Activated T-cell treated with anti-CD3 and anti-CD28 coated beads, Interleukin-2, amount 50 U/mL, for 4 hours (primary cell): ENCODE data around the gene IGF2R. TPM values are rescaled to one million over a fixed set of nuclear protein-coding genes. Genes with fewer than 3 reads are reported as not detected.

Source experiments
- ATAC-seq, 2 donors: fragments of 200-7000 bp; cut with Tn5 transposase; one replicate each; pipeline ENCODE4 v1.10.0; 2021
- DNase-seq: peaks from one replicate; pipeline ENCODE4 v3.0.0-alpha.2; 2020
- H3K27me3 Mint-ChIP-seq: one replicate; pipeline ENCODE4 v1.8.0; 2021; ENCODE audit warnings: low read depth, mixed read lengths
- H3K36me3 Mint-ChIP-seq: one replicate; pipeline ENCODE4 v1.8.0; 2022; ENCODE audit warnings: mixed read lengths; ENCODE audit not compliant: insufficient read depth
- H3K4me1 Mint-ChIP-seq: one replicate; pipeline ENCODE4 v1.8.0; 2021; ENCODE audit warnings: low read depth, mixed read lengths
- H3K4me3 Mint-ChIP-seq: one replicate; pipeline ENCODE4 v1.8.0; 2021; ENCODE audit warnings: mild to moderate bottlenecking, moderate library complexity, mixed read lengths
- H3K9me3 Mint-ChIP-seq: one replicate; pipeline ENCODE4 v1.8.0; 2021; ENCODE audit warnings: mixed read lengths
- total RNA-seq, 3 donors: library from RNA; stranded (reverse); gene quantifications; one replicate each; pipeline ENCODE4 v1.2.1, GENCODE V29; 2021

The IGF2R gene
- total RNA-seq, 3 donors from 2014 or later: 44.9 to 65.3 (median 58.2) TPM

DNA sequence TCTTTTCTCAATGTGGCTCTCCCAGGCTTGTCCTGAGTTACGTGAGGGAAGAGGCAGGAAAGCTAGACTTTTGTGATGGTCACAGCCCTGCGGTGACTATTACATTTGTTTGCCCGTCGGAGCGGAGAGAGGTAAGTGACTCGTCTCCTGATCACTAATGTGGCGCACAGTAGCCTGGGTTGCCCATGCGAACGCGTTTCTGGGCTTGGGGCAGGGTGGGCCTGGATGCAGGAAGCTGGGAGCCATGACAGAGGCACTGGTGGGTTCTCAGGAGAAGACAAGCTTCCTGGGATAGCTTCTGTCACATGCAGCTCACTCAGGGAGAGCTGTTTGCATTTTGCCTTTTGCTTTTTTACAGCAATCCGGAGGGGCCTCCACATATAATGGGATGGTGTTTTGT is 60.6 kb downstream of the IGF2R start:
- DNase-seq: no peak
- Mint-ChIP-seq H3K36me3 (peaks cover 65% of the 10 kb centered on the region), H3K27me3 (no peaks in the 10 kb centered on the region), H3K4me1 (peaks cover 5% of the 10 kb centered on the region), H3K9me3 (no peaks in the 10 kb centered on the region), H3K4me3 (no peak overlapping the region)
- no peak for ATAC-seq

DNA sequence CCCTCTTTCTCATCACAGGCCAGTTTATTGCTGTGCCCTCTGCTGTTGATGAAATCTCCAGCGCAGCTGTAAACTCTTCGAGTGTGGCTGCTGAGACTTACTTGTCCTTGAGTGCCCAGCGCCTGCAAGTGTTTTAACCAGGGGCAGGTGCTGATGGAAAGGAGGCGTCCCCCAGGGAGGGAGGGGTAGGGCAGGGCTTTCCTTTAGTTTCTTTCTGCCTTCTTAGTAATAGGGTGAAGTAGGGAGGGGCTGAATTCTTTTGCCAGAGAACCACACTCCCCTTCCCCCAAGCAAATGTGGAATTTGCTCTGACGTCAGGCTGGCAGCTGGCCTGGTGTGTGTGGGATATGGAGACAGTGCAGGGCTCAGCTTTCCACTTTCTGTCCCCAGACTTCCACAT is 61.2 kb downstream of the IGF2R start:
- Mint-ChIP-seq H3K4me1 (peaks cover 5% of the 10 kb centered on the region), H3K4me3 (no peak overlapping the region), H3K9me3 (no peaks in the 10 kb centered on the region), H3K36me3 (peaks cover 68% of the 10 kb centered on the region), H3K27me3 (no peaks in the 10 kb centered on the region)
- ATAC-seq: no peak
- no peak for DNase-seq

DNA sequence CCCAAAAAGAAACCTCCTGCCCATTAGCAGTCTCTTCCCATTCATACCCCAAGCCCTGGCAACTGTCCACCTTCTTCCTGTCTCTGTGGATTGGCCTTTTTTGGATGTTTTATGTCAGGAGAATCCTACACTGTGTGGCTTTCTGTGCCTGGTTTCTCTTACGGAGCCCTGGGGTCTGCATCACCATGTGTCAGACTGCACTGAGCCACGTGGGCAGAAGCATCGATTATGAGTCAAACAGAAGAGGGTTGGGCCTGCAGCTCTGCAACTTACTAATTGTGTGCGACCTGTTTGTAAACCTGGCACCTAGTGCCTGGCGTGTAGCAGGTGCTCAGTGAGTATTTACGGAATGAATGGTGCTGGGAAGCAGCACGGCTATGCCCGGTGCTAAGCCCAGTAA is 62.6 kb downstream of the IGF2R start:
- Mint-ChIP-seq H3K4me1 (peaks cover 7% of the 10 kb centered on the region), H3K36me3 (peaks cover 73% of the 10 kb centered on the region), H3K9me3 (no peaks in the 10 kb centered on the region), H3K27me3 (no peaks in the 10 kb centered on the region), H3K4me3 (no peak overlapping the region)
- no peak for DNase-seq
- ATAC-seq: peak in 1 of 2 donors; percentile 25

DNA sequence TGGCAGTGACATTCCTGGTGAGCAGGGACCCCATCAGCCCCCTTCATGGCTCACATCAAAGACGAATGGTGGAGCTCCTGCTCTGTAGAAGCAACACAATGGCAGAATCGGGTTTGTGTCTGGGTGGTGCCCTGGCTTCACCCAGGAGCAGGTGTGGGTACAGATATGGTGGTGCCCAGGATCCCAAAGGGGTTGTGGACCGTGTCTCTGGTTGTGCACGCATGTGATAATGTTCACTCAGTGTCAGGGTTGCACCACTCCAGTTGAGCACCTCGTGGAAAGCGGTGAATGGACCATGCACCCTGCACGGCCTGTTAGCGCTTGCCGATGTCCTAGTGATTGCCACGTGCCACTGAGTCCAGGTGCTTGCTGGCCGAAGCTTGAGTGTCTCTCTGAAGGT is 63.0 kb downstream of the IGF2R start:
- H3K4me1 Mint-ChIP-seq: peaks cover 7% of the 10 kb centered on the region
- no peak overlapping the region for H3K4me3 Mint-ChIP-seq
- DNase-seq: no peak
- no peaks in the 10 kb centered on the region for H3K27me3 Mint-ChIP-seq
- ATAC-seq: no peak
- peaks cover 73% of the 10 kb centered on the region for H3K36me3 Mint-ChIP-seq
- no peaks in the 10 kb centered on the region for H3K9me3 Mint-ChIP-seq

DNA sequence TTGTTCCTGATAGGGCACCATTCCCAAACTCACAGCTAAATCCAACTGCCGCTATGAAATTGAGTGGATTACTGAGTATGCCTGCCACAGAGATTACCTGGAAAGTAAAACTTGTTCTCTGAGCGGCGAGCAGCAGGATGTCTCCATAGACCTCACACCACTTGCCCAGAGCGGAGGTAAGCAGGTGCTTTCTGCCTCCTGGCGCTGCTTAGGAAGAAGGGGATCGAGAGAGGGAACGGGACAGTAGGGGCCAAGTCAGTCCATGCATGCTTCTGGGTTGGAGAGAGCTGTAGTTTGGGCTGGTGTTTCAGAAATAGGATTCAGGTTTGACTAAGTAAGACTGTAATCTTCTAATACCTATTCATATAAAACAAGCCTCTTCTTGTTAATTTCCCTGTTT is 63.7 kb downstream of the IGF2R start:
- Mint-ChIP-seq H3K4me3 (no peak overlapping the region), H3K27me3 (no peaks in the 10 kb centered on the region), H3K4me1 (peaks cover 7% of the 10 kb centered on the region), H3K9me3 (no peaks in the 10 kb centered on the region), H3K36me3 (peaks cover 71% of the 10 kb centered on the region)
- DNase-seq (no peak), ATAC-seq (no peak)

DNA sequence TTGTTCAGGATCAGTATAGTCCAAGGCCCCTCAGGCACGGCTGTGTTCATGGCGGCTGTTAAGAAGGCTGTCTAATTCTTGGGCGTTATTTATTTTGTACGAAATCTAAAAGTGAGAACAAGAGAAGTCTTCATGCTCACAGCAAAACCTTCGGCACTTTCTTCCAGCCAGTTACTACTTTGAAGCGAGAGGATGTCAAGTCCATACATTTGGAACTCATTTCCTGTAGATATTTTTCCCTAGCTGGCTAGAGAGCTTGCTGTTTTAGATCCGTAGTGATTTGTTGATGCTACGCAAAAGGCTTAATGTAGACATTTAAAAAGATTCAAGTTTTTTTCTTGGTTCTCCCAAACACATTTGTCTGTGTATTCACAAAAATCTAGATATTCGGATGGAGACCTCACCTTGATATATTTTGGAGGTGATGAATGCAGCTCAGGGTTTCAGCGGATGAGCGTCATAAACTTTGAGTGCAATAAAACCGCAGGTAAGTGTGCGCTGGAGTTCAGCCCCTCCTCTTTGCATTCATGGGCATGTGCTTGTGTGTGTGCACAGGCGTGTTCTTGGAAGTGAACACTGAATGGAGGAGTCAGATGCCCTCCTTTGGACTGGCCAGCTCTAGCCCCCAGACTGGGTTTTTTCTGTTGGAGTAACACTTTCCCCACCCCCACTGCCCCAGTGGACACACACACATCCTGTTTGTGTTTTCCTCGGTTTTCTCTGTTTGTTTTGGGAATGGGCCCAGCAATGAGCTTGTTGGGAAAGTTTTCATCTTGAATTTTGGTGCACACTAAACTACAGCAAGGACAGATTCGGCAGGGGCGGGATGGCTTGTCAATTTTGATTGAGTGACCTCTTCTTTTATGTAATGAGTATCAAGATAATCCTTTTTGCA is 65.4 kb downstream of the IGF2R start:
- ATAC-seq (no peak), DNase-seq (no peak)
- Mint-ChIP-seq H3K4me3 (no peak overlapping the region), H3K9me3 (no peaks in the 10 kb centered on the region), H3K36me3 (peaks cover 60% of the 10 kb centered on the region), H3K27me3 (no peaks in the 10 kb centered on the region), H3K4me1 (peaks cover 10% of the 10 kb centered on the region)

DNA sequence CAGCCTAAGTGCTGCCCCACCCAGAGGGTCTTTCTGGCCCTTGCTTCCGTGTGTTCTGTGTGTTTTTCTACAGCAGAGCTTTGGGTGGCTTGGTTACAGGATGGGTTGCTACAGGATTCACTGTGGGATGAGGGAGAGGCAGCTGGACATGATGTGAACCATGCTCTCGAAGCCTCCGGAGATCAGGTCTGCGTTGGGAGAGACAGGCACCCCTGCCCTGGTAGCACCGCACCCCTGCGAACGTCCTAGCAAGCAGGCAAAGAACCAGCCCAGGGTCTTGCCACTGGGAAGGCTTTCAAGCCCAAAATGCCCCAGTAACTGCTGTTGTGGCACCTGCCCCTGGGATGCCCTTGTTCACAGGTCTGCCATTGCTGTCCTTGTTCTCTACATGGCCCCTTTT is 66.4 kb downstream of the IGF2R start:
- H3K27me3 Mint-ChIP-seq: no peaks in the 10 kb centered on the region
- no peak overlapping the region for H3K4me3 Mint-ChIP-seq
- DNase-seq: no peak
- peaks cover 53% of the 10 kb centered on the region for H3K36me3 Mint-ChIP-seq
- no peaks in the 10 kb centered on the region for H3K9me3 Mint-ChIP-seq
- peaks cover 12% of the 10 kb centered on the region for H3K4me1 Mint-ChIP-seq
- ATAC-seq: no peak

DNA sequence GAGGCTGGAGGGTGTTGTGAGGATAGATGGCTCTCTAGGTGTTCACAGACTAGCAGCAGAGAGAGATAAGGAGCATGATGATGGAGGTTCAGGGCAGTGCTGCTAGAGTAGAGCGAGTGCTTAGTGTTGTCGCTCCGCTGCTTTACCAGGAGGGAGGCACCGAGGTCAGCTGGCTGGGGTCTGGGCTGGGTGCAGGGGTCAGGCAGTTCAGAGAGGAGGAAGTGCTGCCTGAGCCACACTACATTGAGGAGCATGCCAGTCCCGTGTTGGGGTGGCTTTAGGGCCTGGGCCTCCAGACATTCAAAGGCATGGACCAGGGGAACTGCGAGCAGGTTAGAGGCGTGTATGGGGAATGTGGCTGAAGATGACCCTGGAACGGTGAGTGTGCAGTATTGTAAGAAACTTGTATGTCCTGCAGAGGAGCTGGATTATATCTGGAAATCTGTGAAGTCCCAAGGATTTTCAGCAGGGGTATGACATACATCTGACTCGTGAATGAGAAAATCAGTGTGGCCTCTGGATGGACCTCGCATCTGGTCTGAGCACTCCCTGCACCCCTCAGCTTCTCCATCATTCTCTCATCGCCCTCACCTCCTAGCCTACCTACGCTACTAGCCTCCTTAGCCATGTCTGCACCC is 66.9 kb downstream of the IGF2R start:
- H3K27me3 Mint-ChIP-seq: no peaks in the 10 kb centered on the region
- ATAC-seq (no peak), DNase-seq (no peak)
- no peak overlapping the region for H3K4me3 Mint-ChIP-seq
- H3K36me3 Mint-ChIP-seq: peaks cover 52% of the 10 kb centered on the region
- H3K4me1 Mint-ChIP-seq: peaks cover 12% of the 10 kb centered on the region
- H3K9me3 Mint-ChIP-seq: no peaks in the 10 kb centered on the region

DNA sequence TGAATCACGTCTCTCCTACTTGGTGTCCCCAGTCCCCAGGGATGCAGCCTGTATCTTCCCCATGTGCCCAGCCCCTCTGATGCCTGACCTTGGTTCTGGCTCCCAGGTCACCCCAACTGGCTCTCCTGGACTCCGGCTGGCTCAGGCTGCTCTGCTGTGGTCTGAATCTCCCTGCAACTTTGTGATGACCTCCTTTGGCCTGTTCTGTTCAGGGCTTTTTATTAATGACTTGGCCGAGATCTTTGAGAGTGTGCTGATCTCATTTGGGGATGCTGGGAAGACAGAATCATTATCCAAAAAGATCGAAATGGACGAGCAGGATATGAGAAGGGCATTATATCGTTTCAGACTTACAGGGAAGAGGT is 67.4 kb downstream of the IGF2R start:
- Mint-ChIP-seq H3K36me3 (peaks cover 55% of the 10 kb centered on the region), H3K4me1 (peaks cover 12% of the 10 kb centered on the region)

DNA sequence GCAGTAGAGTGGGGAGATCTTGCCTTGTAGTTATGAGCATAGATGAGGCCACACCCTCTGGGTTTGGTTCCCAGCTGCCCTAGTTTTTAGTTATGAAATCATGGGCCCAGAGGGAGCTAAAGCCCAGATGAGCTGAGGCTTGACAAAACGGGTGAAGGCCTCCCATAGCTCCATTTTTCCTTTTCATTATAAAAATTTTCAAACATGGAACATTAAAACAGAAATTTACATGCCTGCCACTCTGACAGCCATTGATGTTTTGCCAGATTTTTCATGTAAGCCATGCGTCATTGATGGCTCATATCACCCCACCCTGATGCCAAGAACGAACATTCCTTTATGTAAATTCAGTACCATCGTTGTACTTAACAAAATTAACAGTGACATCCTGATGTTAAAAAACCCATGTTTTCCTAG is 67.9 kb downstream of the IGF2R start:
- Mint-ChIP-seq H3K4me1 (peaks cover 12% of the 10 kb centered on the region), H3K36me3 (peaks cover 50% of the 10 kb centered on the region), H3K9me3 (no peaks in the 10 kb centered on the region), H3K4me3 (no peak overlapping the region), H3K27me3 (no peaks in the 10 kb centered on the region)
- DNase-seq (no peak), ATAC-seq (no peak)

More for the DNA sequence above, 67.4 kb downstream of the IGF2R start:
- H3K9me3 Mint-ChIP-seq: no peaks in the 10 kb centered on the region
- H3K4me3 Mint-ChIP-seq: no peak overlapping the region
- DNase-seq (no peak), ATAC-seq (no peak)
- H3K27me3 Mint-ChIP-seq: no peaks in the 10 kb centered on the region

DNA sequence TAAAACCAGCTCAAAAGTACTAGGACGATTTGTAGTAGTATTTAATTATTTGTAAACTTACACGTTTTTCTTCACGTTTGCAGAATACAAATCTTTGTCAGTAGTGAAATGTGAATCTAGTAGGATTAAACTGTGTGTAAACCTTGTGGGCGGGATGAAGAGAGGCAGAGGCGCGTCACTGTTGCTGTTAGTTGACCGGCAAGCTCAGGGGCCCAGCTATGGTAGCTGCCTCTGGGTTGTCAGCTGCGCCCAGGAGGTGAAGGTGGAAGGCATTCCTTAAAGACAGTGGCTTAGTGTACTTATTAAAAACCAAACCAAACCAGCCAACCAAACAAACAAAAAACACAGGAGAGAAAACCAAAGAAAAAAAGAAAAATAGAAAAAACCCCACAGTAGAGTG is 69.6 kb downstream of the IGF2R start:
- H3K9me3 Mint-ChIP-seq: no peaks in the 10 kb centered on the region
- peaks cover 12% of the 10 kb centered on the region for H3K4me1 Mint-ChIP-seq
- no peak overlapping the region for H3K4me3 Mint-ChIP-seq
- peaks cover 48% of the 10 kb centered on the region for H3K36me3 Mint-ChIP-seq
- no peaks in the 10 kb centered on the region for H3K27me3 Mint-ChIP-seq
- DNase-seq: no peak
- ATAC-seq: no peak

DNA sequence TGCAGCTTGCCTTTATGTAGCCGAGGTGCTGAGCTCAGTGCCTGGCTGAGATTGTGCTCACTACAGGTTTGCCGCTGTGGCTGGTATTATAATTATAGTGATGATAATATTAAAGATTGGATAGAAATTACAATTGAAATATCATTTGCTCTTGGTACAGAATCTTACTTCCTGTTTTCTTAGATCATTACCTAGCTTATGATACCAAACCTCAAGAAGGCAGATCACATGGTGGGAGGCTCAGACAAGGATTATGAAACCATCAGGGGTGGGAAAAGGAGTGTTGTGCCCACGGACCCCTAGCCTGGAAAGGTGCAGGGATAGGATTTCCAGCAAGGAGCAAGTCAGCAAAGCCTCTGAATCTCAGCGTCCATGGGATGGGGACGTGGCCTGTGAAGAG is 70.6 kb downstream of the IGF2R start:
- no peak for ATAC-seq
- Mint-ChIP-seq H3K4me1 (peaks cover 12% of the 10 kb centered on the region), H3K4me3 (no peak overlapping the region), H3K27me3 (no peaks in the 10 kb centered on the region), H3K9me3 (no peaks in the 10 kb centered on the region), H3K36me3 (peaks cover 42% of the 10 kb centered on the region)
- no peak for DNase-seq

DNA sequence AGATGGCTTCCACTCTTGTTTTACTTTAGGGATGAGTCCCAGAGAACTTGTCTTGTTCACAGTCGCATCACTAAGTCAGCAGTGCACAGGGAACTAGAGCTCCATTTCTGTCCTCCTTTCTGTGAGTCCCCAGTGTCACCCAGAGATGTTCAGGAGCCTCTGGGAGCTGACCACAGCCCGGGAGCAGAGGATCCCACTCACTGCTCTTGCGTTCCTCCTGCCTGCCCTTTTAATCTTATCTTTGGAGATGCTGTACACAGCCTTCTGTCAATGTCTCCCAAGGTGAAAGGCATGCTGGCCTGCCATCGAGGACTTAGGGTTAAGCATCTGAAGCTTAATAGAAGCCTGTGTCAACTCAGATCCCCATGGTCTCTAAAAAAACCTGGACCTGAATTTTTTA is 71.2 kb downstream of the IGF2R start:
- peaks cover 44% of the 10 kb centered on the region for H3K36me3 Mint-ChIP-seq
- peaks cover 12% of the 10 kb centered on the region for H3K4me1 Mint-ChIP-seq
- no peaks in the 10 kb centered on the region for H3K27me3 Mint-ChIP-seq
- H3K9me3 Mint-ChIP-seq: no peaks in the 10 kb centered on the region
- ATAC-seq: no peak
- no peak for DNase-seq
- no peak overlapping the region for H3K4me3 Mint-ChIP-seq

DNA sequence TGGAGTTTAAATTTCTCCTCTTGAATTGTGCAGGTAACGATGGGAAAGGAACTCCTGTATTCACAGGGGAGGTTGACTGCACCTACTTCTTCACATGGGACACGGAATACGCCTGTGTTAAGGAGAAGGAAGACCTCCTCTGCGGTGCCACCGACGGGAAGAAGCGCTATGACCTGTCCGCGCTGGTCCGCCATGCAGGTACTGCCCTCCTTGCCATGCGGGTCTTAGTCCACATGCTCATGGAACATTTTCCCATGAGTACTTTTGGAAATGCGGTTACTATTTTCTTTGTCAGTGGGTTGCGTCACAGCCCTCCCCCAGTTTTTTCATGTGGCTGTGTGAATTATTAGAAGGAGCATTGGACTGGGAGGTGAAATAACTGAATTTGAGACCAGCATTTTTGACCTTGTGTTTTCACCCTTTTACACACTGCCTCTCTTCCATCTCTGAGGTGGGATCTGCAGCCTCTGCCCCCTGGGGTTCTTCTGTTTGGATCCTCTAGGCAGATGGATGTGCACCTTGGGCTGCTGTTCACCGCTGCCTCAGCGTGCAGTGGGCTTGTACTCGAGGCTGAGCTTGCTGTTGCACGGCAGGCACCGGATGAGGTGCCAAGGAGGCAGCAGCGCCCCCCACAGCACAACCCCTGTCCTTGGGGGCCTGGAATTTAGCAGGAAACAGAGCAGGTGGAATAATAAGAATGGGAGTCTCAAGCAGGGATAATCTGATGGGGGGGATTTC is 71.8 kb downstream of the IGF2R start:
- Mint-ChIP-seq H3K9me3 (no peaks in the 10 kb centered on the region), H3K27me3 (no peaks in the 10 kb centered on the region), H3K4me1 (peaks cover 10% of the 10 kb centered on the region), H3K4me3 (no peak overlapping the region), H3K36me3 (peaks cover 45% of the 10 kb centered on the region)
- DNase-seq (no peak), ATAC-seq (no peak)
